Breast epithelium (tissue), 4 donors: ENCODE measurements around the gene GPN2. TPM values are rescaled to one million over a fixed set of nuclear protein-coding genes. Genes with fewer than 3 reads are reported as not detected.
A peak's percentile ranks its signal among the peaks of the same experiment; 100 is the strongest.

ENCODE experiments used
- DNase-seq, 2 donors: peaks; one replicate each; pipeline ENCODE4 v3.0.0-alpha.2; 2019; ENCODE audit warnings: low spot score in 2 of 2
- H3K27ac ChIP-seq, 2 donors: fragments of 200-600 bp; sonication (generic) in 1 of 2; one replicate each; pipeline ENCODE4 v1.5.1; 2016 to 2019; ENCODE audit warnings: mild to moderate bottlenecking in 1 of 2
- H3K27me3 ChIP-seq, 2 donors: fragments of 200-600 bp; sonication (generic) in 1 of 2; one replicate each; pipeline versions ENCODE4 v1.5.1 to v1.6.0; 2017 to 2019; ENCODE audit warnings: control low read depth in 1 of 2, mild to moderate bottlenecking in 1 of 2
- H3K36me3 ChIP-seq: fragments of 200-600 bp; one replicate; pipeline ENCODE4 v1.5.1; 2019
- H3K4me1 ChIP-seq, 2 donors: fragments of 200-600 bp; sonication (generic); one replicate each; pipeline ENCODE4 v1.5.1; 2016 to 2019; ENCODE audit warnings: control low read depth in 1 of 2
- H3K4me3 ChIP-seq, 3 donors: fragments of 200-600 bp; sonication (generic); 1 replicate in 2 of 3; 2 replicates in 1 of 3; pipeline ENCODE4 v1.5.1; 2016 to 2019; ENCODE audit warnings: mild to moderate bottlenecking in 3 of 3, moderate library complexity in 2 of 3
- H3K9me3 ChIP-seq, 2 donors: fragments of 200-600 bp; sonication (generic) in 1 of 2; one replicate each; pipeline ENCODE4 v1.5.1; 2016 to 2019; ENCODE audit warnings: control low read depth in 1 of 2
- CTCF ChIP-seq, 3 donors: fragments of 450-650 bp; IDR thresholded peaks; one replicate each; pipeline ENCODE4 v1.5.1; 2016 to 2017; ENCODE audit warnings: antibody characterized with exemption in 3 of 3, mild to moderate bottlenecking in 3 of 3, moderate library complexity in 3 of 3
- POLR2A ChIP-seq: fragments of 450-650 bp; IDR thresholded peaks from one replicate; pipeline ENCODE4 v1.6.1; 2016; ENCODE audit warnings: antibody characterized with exemption, mild to moderate bottlenecking, moderate library complexity
- POLR2AphosphoS5 ChIP-seq, 3 donors: sonication (generic); formaldehyde crosslinking; IDR thresholded peaks; one replicate each; pipeline ENCODE4 v1.6.1; 2017; ENCODE audit warnings: antibody characterized with exemption in 3 of 3
- intact Hi-C: fragments of 100-400 bp; cut with DNase I; formaldehyde crosslinking; loops from one replicate; pipeline ENCODE4 v1.15.1; 2023; ENCODE audit warnings: low total_unique reads
- total RNA-seq, 3 donors: library from RNA; depleted of rRNA; stranded (reverse); fragments of >200 nt; gene quantifications; one replicate each; pipeline ENCODE4 v1.1.0, GENCODE V29; 2016

Gene GPN2
- total RNA-seq, 3 donors from 2014 or later: 8.5 to 17.7 (median 13.4) TPM

DNA sequence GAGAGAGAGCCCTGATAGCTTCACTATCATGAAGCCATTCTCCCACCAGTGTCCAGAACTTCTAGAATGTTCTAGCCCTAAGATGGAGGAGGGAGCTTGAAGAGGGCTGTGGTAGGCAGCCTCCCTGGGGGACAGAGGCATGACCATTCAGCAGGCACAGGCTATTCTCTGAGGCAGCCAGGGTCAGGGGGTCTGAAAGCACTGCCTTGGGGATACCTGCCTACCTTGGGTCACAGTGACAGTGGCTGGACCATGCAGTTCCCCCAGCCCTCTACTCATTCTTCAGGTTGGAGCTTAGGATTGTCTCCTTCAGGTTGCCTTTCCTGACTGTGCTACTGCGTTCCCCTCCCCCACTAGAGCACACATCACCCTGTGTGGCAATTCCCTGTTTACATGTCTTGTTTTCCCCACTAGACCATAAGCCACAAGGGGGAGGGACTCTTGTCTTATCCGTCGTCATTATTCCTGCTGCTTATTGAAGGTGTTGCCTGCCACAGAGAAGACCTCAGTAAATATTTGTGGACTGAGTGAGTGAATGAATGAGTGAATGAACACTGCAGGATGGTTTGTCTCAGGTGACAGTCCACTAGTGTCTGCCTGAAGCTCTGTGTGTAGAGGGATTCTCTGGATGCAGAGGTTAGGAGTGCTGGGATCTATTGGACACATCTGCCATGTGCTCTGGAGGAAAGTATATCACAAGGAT, 58.4 kb downstream of the GPN2 start:
- TF ChIP-seq POLR2A: no peak
- no peak for DNase-seq
- no peaks in the 10 kb centered on the region for H3K9me3 ChIP-seq
- no peak overlapping the region for H3K4me3 ChIP-seq
- intact Hi-C loops: no loop called here
- peaks cover 4 to 8% of the 10 kb centered on the region in 2 donors for H3K4me1 ChIP-seq
- H3K27ac ChIP-seq: peak overlapping the region; percentile 40 to 64
- no peaks in the 10 kb centered on the region for H3K27me3 ChIP-seq
- peaks cover 7% of the 10 kb centered on the region for H3K36me3 ChIP-seq

- Histone ChIP-seq H3K4me3 (no peak overlapping the region), H3K36me3 (peaks cover 7% of the 10 kb centered on the region), H3K27ac (peak overlapping the region in 1 of 2 donors; percentile 64), H3K4me1 (peaks cover 4 to 8% of the 10 kb centered on the region in 2 donors), H3K27me3 (no peaks in the 10 kb centered on the region), H3K9me3 (no peaks in the 10 kb centered on the region)
- intact Hi-C loops: no loop called here
- TF ChIP-seq POLR2AphosphoS5 (IDR thresholded peaks at IDR 0.05) (no peak), POLR2A (no peak), CTCF (IDR thresholded peaks at IDR 0.05) (no peak)
- no peak for DNase-seq
Observed at GRCh38 chr1:26831059-26831458, 59.0 kb downstream of the GPN2 start.

GRCh38 chr1:26829184-26829911, 60.7 kb downstream of the GPN2 start:
- H3K4me1 ChIP-seq: peaks cover 4 to 8% of the 10 kb centered on the region in 2 donors
- intact Hi-C loops: no loop called here
- H3K27ac ChIP-seq: no peak overlapping the region
- H3K4me3 ChIP-seq: no peak overlapping the region
- H3K27me3 ChIP-seq: no peaks in the 10 kb centered on the region
- no peaks in the 10 kb centered on the region for H3K9me3 ChIP-seq
- DNase-seq: no peak
- H3K36me3 ChIP-seq: peaks cover 7% of the 10 kb centered on the region
- no peak for TF ChIP-seq CTCF (IDR thresholded peaks at IDR 0.05)
- no peak for TF ChIP-seq POLR2AphosphoS5 (IDR thresholded peaks at IDR 0.05)
- no peak for TF ChIP-seq POLR2A

- H3K4me3 ChIP-seq: peak overlapping the region in 1 of 3 donors; percentile 28
- H3K36me3 ChIP-seq: peaks cover 7% of the 10 kb centered on the region
- H3K27me3 ChIP-seq: no peaks in the 10 kb centered on the region
- no peak for DNase-seq
- peak overlapping the region in 1 of 2 donors; percentile 86 for H3K27ac ChIP-seq
- no peaks in the 10 kb centered on the region for H3K9me3 ChIP-seq
- TF ChIP-seq CTCF (IDR thresholded peaks at IDR 0.05): no peak
- TF ChIP-seq POLR2AphosphoS5 (IDR thresholded peaks at IDR 0.05): no peak
- H3K4me1 ChIP-seq: peaks cover 4 to 8% of the 10 kb centered on the region in 2 donors
- intact Hi-C loops: no loop called here
Observed at GRCh38 chr1:26828411-26828991, 61.6 kb downstream of the GPN2 start.

DNA sequence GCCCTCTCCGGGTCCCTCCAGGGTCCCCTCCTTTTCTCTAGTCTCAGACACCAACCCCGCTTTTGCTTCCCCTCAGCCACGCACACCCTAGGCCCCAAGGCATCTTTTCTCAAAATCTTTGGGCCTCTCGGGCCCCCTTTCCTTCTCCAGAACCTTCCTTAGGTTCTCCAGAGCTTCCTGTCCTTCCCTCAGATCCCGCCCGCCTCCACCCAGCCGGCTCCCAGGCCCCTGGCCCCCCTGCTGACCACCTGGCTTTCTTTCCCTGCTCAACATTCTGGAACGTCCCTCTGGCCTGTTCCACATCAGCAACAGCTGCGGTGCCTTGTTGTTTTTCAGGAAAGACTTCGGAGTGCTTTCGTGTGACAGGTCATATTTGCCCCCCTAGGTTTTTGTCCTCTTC, 62.4 kb downstream of the GPN2 start:
- H3K36me3 ChIP-seq: peaks cover 2% of the 10 kb centered on the region
- H3K9me3 ChIP-seq: no peaks in the 10 kb centered on the region
- no peak for DNase-seq
- H3K4me3 ChIP-seq: peak overlapping the region; percentile 75 to 91 (median 81)
- intact Hi-C loops: no loop called here
- H3K27me3 ChIP-seq: no peaks in the 10 kb centered on the region
- H3K4me1 ChIP-seq: peaks cover 4 to 8% of the 10 kb centered on the region in 2 donors
- H3K27ac ChIP-seq: peak overlapping the region; percentile 67 to 86
- no peak for TF ChIP-seq POLR2A
- TF ChIP-seq POLR2AphosphoS5 (IDR thresholded peaks at IDR 0.05): no peak
- TF ChIP-seq CTCF (IDR thresholded peaks at IDR 0.05): no peak
